Esophagus muscularis mucosa (tissue), 3 donors: ENCODE results near the gene FAM181A.

Source experiments
- CTCF ChIP-seq, 3 experiments: fragments of 200-600 bp in 2 of 3; fragments of 450-650 bp in 1 of 3; sonication (generic) in 2 of 3; IDR thresholded peaks; one replicate each; pipeline ENCODE4 v1.5.1; 2017 to 2019; ENCODE audit warnings: antibody characterized with exemption in 3 of 3, mild to moderate bottlenecking in 2 of 3, moderate library complexity in 1 of 3
- POLR2A ChIP-seq: fragments of 450-650 bp; IDR thresholded peaks from one replicate; pipeline ENCODE4 v1.6.1; 2017; ENCODE audit warnings: antibody characterized with exemption, moderate library complexity, mild to moderate bottlenecking, low read depth

- no peak for TF ChIP-seq POLR2A
- TF ChIP-seq CTCF (IDR thresholded peaks at IDR 0.05) = no peak
Observed at GRCh38 chr14:93916498-93916897, 10.6 kb upstream of the FAM181A start.
